Karpas-422 (cell line): ENCODE results near the gene BARX2. TPM values are rescaled to one million over a fixed set of nuclear protein-coding genes. Genes with fewer than 3 reads are reported as not detected.

Source experiments
- DNase-seq: peaks from one replicate; pipeline ENCODE4 v3.0.0-alpha.2; 2015
- H2AFZ ChIP-seq: fragments of 200-600 bp; sonication (generic); 2 replicates; pipeline ENCODE4 v1.6.1; 2014; ENCODE audit warnings: antibody characterized with exemption, low read length, mixed read lengths
- H3K27ac ChIP-seq: fragments of 200-600 bp; sonication (generic); 2 replicates; pipeline ENCODE4 v1.5.1; 2014; ENCODE audit warnings: mild to moderate bottlenecking, low read length, moderate library complexity
- H3K27me3 ChIP-seq: fragments of 200-600 bp; sonication (generic); 2 replicates; pipeline ENCODE4 v1.6.1; 2014; ENCODE audit warnings: low read length, mixed read lengths
- H3K36me3 ChIP-seq: fragments of 200-600 bp; sonication (generic); 2 replicates; pipeline ENCODE4 v1.6.1; 2014; ENCODE audit warnings: low read length, mixed read lengths; ENCODE audit not compliant: insufficient read depth
- H3K4me1 ChIP-seq: fragments of 200-600 bp; sonication (generic); 2 replicates; pipeline ENCODE4 v1.6.1; 2014; ENCODE audit warnings: mild to moderate bottlenecking, low read length, mixed read lengths
- H3K4me2 ChIP-seq: fragments of 200-600 bp; sonication (generic); 2 replicates; pipeline ENCODE4 v1.6.1; 2014; ENCODE audit warnings: low read length, low read depth, mild to moderate bottlenecking; ENCODE audit not compliant: poor library complexity, severe bottlenecking
- H3K4me3 ChIP-seq: fragments of 200-600 bp; sonication (generic); 2 replicates; pipeline ENCODE4 v1.5.1; 2014; ENCODE audit warnings: mild to moderate bottlenecking, antibody characterized with exemption, low read length, mixed read lengths
- H3K79me2 ChIP-seq: fragments of 200-600 bp; sonication (generic); 2 replicates; pipeline ENCODE4 v1.6.1; 2014; ENCODE audit warnings: mild to moderate bottlenecking, low read length, mixed read lengths
- H3K9ac ChIP-seq: fragments of 200-600 bp; sonication (generic); 2 replicates; pipeline ENCODE4 v1.6.0; 2014; ENCODE audit warnings: low read length
- H3K9me2 ChIP-seq: fragments of 200-600 bp; sonication (generic), shearing (Covaris generic); replicated peaks from 2 replicates; pipeline ENCODE4 v1.6.0; 2014; ENCODE audit warnings: mild to moderate bottlenecking, low read length, moderate library complexity; ENCODE audit not compliant: insufficient read depth
- H3K9me3 ChIP-seq: fragments of 300-700, 200-600 bp; sonication (generic); 2 replicates; pipeline ENCODE4 v1.6.1; 2014; ENCODE audit warnings: low read length, mixed read lengths
- H4K20me1 ChIP-seq: fragments of 200-600 bp; sonication (generic); 2 replicates; pipeline ENCODE4 v1.6.1; 2014; ENCODE audit warnings: mild to moderate bottlenecking, antibody characterized with exemption, low read length, low read depth; ENCODE audit not compliant: insufficient read depth
- total RNA-seq: library from RNA; depleted of rRNA; stranded (reverse); fragments of >200 nt; shearing (Covaris generic); gene quantifications from 2 replicates; pipeline ENCODE4 v1.2.3, GENCODE V29; 2014; ENCODE audit warnings: low replicate concordance

Gene BARX2
- total RNA-seq, 1 experiment from 2014 or later = not detected

- Histone ChIP-seq H3K4me2 (no peak overlapping the region), H3K27me3 (no peaks in the 10 kb centered on the region), H3K9me2 (no peaks in the 10 kb centered on the region), H3K4me3 (no peak overlapping the region), H3K9me3 (no peaks in the 10 kb centered on the region), H4K20me1 (no peaks in the 10 kb centered on the region), H3K36me3 (no peaks in the 10 kb centered on the region), H2AFZ (no peak overlapping the region), H3K4me1 (no peaks in the 10 kb centered on the region), H3K79me2 (no peaks in the 10 kb centered on the region), H3K27ac (no peak overlapping the region), H3K9ac (no peak overlapping the region)
- no peak for DNase-seq
These were observed 82.6 kb downstream of the BARX2 start for GRCh38 chr11:129458278-129458677.

- Histone ChIP-seq H3K4me1 (no peaks in the 10 kb centered on the region), H3K36me3 (no peaks in the 10 kb centered on the region), H3K27ac (no peak overlapping the region), H3K9me3 (no peaks in the 10 kb centered on the region), H3K9me2 (no peaks in the 10 kb centered on the region), H3K4me3 (no peak overlapping the region), H3K79me2 (no peaks in the 10 kb centered on the region), H4K20me1 (no peaks in the 10 kb centered on the region), H3K9ac (no peak overlapping the region), H2AFZ (no peak overlapping the region), H3K4me2 (no peak overlapping the region), H3K27me3 (no peaks in the 10 kb centered on the region)
- DNase-seq = no peak
These were observed 83.3 kb downstream of the BARX2 start for GRCh38 chr11:129458756-129459535.

DNA sequence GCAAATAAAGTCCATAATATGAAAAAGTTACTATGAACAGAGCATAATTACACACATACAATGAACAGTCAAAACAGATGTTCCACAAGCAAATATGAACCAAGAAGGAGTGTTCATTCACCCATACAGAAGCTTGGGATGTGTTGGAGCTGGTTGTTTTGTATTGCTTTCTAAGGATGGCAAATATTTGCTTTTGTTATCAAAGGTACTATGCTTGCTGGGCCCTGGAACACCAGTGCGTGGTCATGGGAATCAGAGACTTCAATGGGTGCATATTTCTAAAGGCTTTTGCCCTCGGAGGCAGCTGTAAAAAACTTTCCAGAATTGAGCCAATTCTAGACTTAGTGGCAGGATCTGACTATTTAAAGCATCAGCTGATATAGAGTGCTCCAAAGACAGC is 85.1 kb downstream of the BARX2 start:
- no peak for DNase-seq
- no peak overlapping the region for H3K9ac ChIP-seq
- no peaks in the 10 kb centered on the region for H4K20me1 ChIP-seq
- no peaks in the 10 kb centered on the region for H3K36me3 ChIP-seq
- H3K27ac ChIP-seq = no peak overlapping the region
- no peaks in the 10 kb centered on the region for H3K9me2 ChIP-seq
- no peaks in the 10 kb centered on the region for H3K4me1 ChIP-seq
- no peak overlapping the region for H3K4me3 ChIP-seq
- H3K79me2 ChIP-seq = no peaks in the 10 kb centered on the region
- H2AFZ ChIP-seq = no peak overlapping the region
- H3K4me2 ChIP-seq = no peak overlapping the region
- H3K9me3 ChIP-seq = no peaks in the 10 kb centered on the region
- no peaks in the 10 kb centered on the region for H3K27me3 ChIP-seq

GRCh38 chr11:129484068-129484467 is 108.4 kb downstream of the BARX2 start:
- Histone ChIP-seq H3K9ac (no peak overlapping the region), H3K79me2 (no peaks in the 10 kb centered on the region), H3K4me2 (no peak overlapping the region), H3K4me1 (no peaks in the 10 kb centered on the region), H3K9me2 (no peaks in the 10 kb centered on the region), H3K27ac (no peak overlapping the region), H3K9me3 (no peaks in the 10 kb centered on the region), H4K20me1 (no peaks in the 10 kb centered on the region), H3K36me3 (no peaks in the 10 kb centered on the region), H3K4me3 (no peak overlapping the region), H3K27me3 (no peaks in the 10 kb centered on the region), H2AFZ (no peak overlapping the region)
- DNase-seq = no peak

GRCh38 chr11:129489249-129489648 is 113.6 kb downstream of the BARX2 start:
- no peak overlapping the region for H3K4me2 ChIP-seq
- no peak overlapping the region for H3K9ac ChIP-seq
- H2AFZ ChIP-seq = no peak overlapping the region
- no peak overlapping the region for H3K27ac ChIP-seq
- no peaks in the 10 kb centered on the region for H3K79me2 ChIP-seq
- no peaks in the 10 kb centered on the region for H3K27me3 ChIP-seq
- DNase-seq = no peak
- H3K4me3 ChIP-seq = no peak overlapping the region
- no peaks in the 10 kb centered on the region for H3K4me1 ChIP-seq
- H3K9me2 ChIP-seq = no peaks in the 10 kb centered on the region
- no peaks in the 10 kb centered on the region for H3K36me3 ChIP-seq
- no peaks in the 10 kb centered on the region for H3K9me3 ChIP-seq
- no peaks in the 10 kb centered on the region for H4K20me1 ChIP-seq

GRCh38 chr11:129490004-129490403 is 114.4 kb downstream of the BARX2 start:
- Histone ChIP-seq H3K27ac (no peak overlapping the region), H3K4me2 (no peak overlapping the region), H4K20me1 (no peaks in the 10 kb centered on the region), H3K9me3 (no peaks in the 10 kb centered on the region), H3K79me2 (no peaks in the 10 kb centered on the region), H3K4me1 (no peaks in the 10 kb centered on the region), H3K4me3 (no peak overlapping the region), H3K36me3 (no peaks in the 10 kb centered on the region), H3K9ac (no peak overlapping the region), H3K27me3 (no peaks in the 10 kb centered on the region), H2AFZ (no peak overlapping the region), H3K9me2 (no peaks in the 10 kb centered on the region)
- no peak for DNase-seq

DNA sequence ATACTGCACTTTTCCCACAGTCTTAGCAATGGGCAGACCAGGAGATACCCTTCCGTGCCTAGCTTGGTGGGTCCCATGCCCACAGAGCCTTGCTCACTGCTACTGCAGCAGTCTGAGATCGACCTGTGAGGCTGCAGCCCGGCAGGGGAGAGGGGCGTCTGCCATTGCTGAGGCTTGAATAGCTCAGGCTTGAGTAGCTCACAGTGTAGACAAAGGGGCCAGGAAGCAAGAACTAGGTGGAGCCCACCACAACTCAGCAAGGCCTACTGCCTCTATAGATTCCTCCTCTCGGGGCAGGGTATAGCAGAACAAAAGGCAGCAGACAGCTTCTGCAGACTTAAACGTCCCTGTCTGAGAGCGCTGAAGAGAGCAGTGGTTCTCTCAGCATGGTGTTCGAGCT is 118.1 kb downstream of the BARX2 start:
- Histone ChIP-seq H3K27me3 (no peaks in the 10 kb centered on the region), H3K9ac (no peak overlapping the region), H3K4me3 (no peak overlapping the region), H4K20me1 (no peaks in the 10 kb centered on the region), H3K9me3 (no peaks in the 10 kb centered on the region), H2AFZ (no peak overlapping the region), H3K9me2 (no peaks in the 10 kb centered on the region), H3K36me3 (no peaks in the 10 kb centered on the region), H3K27ac (no peak overlapping the region), H3K4me2 (no peak overlapping the region), H3K4me1 (no peaks in the 10 kb centered on the region), H3K79me2 (no peaks in the 10 kb centered on the region)
- DNase-seq = no peak
